ENCODE data around the gene RYR1. TPM values are rescaled to one million over a fixed set of nuclear protein-coding genes. Genes with fewer than 3 reads are reported as not detected.

RYR1 gene
- total RNA-seq, 1 experiment from 2014 or later: 34.2 TPM

DNA sequence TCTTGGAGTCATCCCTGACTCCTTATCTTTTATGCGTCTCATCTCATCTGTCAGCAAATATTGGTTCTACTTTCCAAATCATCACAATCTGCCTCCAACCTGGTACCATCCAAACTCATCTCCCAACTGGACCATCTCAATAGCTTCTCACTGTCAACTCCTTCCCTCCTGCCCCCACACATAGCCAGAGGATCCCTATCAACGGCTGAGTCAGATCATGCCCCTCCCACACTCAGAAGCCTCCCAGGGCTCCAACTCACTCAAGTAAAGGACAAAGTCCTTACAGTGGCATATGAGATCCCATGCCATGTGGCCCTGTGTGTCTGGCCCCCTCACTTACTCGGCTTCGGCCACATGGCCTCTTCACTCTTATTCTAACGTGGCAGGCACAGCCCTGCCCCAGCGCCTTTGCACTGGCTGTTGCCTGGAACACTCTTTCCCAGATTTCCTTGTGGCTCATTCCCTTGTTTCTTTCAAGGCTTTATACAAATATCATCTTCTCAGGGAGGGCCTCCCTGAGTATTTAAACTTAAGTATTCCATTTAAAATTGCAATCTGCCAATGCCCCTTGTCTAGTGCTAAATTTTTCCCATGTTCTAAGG lies 40.7 kb upstream of the RYR1 start:
- ATAC-seq (no peak), DNase-seq (ENCODE audit: low read depth, low spot score) (no peak)
- CTCF ChIA-PET: interaction anchor here (0.7 to 0.9 kb wide), 2 partner anchors 10 to 1005 kb away, joined by 5 to 7 read pairs; partner anchors contain the start of gene FAM98C
- intact Hi-C loops (cut with micrococcal nuclease; ENCODE audit: unreplicated experiment) (no loop called here), in situ Hi-C loops (cut with HindIII; ENCODE audit: low pct_unique_long_range_greater_than_20kb, low sequenced_read_pairs) (no loop called here)
- Histone ChIP-seq H3K4me1 (ENCODE audit: control insufficient read depth, insufficient read depth, low read length) (peaks cover 9% of the 10 kb centered on the region), H3K27ac (ENCODE audit: low read length) (no peak overlapping the region), H3K4me3 (ENCODE audit: low read depth in 2 of 2, low read length in 2 of 2) (no peak overlapping the region), H3K27me3 (ENCODE audit: control insufficient read depth, insufficient read depth, low read length) (no peaks in the 10 kb centered on the region), H3K9me3 (ENCODE audit: control insufficient read depth, insufficient read depth, low read depth, low read length) (no peaks in the 10 kb centered on the region), H3K36me3 (ENCODE audit: control insufficient read depth, insufficient read depth, low read length) (no peaks in the 10 kb centered on the region)
- no TSS peak for BruUV-seq (replicated peaks)
- POLR2A ChIA-PET: no interaction called here
- no peak for TF ChIP-seq POLR2AphosphoS5 (IDR thresholded peaks at IDR 0.05; ENCODE audit: low read depth, low read length)
- TF ChIP-seq, protein P1, sequence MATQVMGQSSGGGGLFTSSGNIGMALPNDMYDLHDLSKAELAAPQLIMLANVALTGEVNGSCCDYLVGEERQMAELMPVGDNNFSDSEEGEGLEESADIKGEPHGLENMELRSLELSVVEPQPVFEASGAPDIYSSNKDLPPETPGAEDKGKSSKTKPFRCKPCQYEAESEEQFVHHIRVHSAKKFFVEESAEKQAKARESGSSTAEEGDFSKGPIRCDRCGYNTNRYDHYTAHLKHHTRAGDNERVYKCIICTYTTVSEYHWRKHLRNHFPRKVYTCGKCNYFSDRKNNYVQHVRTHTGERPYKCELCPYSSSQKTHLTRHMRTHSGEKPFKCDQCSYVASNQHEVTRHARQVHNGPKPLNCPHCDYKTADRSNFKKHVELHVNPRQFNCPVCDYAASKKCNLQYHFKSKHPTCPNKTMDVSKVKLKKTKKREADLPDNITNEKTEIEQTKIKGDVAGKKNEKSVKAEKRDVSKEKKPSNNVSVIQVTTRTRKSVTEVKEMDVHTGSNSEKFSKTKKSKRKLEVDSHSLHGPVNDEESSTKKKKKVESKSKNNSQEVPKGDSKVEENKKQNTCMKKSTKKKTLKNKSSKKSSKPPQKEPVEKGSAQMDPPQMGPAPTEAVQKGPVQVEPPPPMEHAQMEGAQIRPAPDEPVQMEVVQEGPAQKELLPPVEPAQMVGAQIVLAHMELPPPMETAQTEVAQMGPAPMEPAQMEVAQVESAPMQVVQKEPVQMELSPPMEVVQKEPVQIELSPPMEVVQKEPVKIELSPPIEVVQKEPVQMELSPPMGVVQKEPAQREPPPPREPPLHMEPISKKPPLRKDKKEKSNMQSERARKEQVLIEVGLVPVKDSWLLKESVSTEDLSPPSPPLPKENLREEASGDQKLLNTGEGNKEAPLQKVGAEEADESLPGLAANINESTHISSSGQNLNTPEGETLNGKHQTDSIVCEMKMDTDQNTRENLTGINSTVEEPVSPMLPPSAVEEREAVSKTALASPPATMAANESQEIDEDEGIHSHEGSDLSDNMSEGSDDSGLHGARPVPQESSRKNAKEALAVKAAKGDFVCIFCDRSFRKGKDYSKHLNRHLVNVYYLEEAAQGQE (IDR thresholded peaks at IDR 0.05; ENCODE audit: insufficient read depth in 1 of 2, low read depth in 2 of 2, low read length in 1 of 2): no peak
- TF ChIP-seq CTCF (IDR thresholded peaks at IDR 0.05): no peak
- TF ChIP-seq TCF7L2 (IDR thresholded peaks at IDR 0.05; ENCODE audit: low read depth, low read length): no peak
- TF ChIP-seq SIN3A (IDR thresholded peaks at IDR 0.05; ENCODE audit: borderline replicate concordance, insufficient read depth, low read depth, low read length): no peak

DNA sequence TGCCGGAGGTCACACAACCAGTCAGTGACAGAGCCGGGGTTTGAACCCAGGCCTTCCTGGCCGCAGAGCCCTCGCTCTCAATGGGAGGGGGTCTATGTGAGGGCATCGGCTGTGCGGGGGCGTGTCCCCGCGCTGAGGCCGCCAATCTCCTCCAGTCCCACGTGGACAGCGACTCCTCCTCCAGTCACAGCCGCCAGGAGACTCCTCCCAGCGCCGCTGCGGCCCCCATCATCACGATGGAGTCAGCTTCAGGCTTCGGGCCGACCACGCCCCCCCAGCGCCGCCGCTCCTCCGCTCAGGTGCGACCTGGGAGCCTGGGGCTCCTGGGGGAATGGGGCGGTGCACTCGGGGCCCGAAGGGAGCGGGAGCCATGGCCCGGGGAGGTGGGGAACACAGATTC lies 39.0 kb upstream of the RYR1 start:
- POLR2A ChIA-PET: no interaction called here
- intact Hi-C loops (cut with micrococcal nuclease; ENCODE audit: unreplicated experiment) (no loop called here), in situ Hi-C loops (cut with HindIII; ENCODE audit: low pct_unique_long_range_greater_than_20kb, low sequenced_read_pairs) (no loop called here)
- no peaks in the 10 kb centered on the region for H3K9me3 ChIP-seq (ENCODE audit: control insufficient read depth, insufficient read depth, low read depth, low read length)
- TF ChIP-seq CTCF (IDR thresholded peaks at IDR 0.05) (no peak), SIN3A (IDR thresholded peaks at IDR 0.05; ENCODE audit: borderline replicate concordance, insufficient read depth, low read depth, low read length) (no peak), POLR2AphosphoS5 (IDR thresholded peaks at IDR 0.05; ENCODE audit: low read depth, low read length) (no peak), TCF7L2 (IDR thresholded peaks at IDR 0.05; ENCODE audit: low read depth, low read length) (no peak)
- TF ChIP-seq, protein P1 (IDR thresholded peaks at IDR 0.05; ENCODE audit: insufficient read depth in 1 of 2, low read depth in 2 of 2, low read length in 1 of 2): no peak
- no peak overlapping the region for H3K27ac ChIP-seq (ENCODE audit: low read length)
- H3K4me3 ChIP-seq (ENCODE audit: low read depth in 2 of 2, low read length in 2 of 2): no peak overlapping the region
- ATAC-seq: no peak
- H3K36me3 ChIP-seq (ENCODE audit: control insufficient read depth, insufficient read depth, low read length): no peaks in the 10 kb centered on the region
- CTCF ChIA-PET: interaction anchor here (0.9 kb wide), 1 partner anchor 8 kb away, joined by 6 read pairs; the partner anchor contains the start of gene FAM98C
- H3K4me1 ChIP-seq (ENCODE audit: control insufficient read depth, insufficient read depth, low read length): peaks cover 3% of the 10 kb centered on the region; the same call in 1 of the 2 replicates
- no TSS peak for BruUV-seq (replicated peaks)
- DNase-seq (ENCODE audit: low read depth, low spot score): no peak
- H3K27me3 ChIP-seq (ENCODE audit: control insufficient read depth, insufficient read depth, low read length): no peaks in the 10 kb centered on the region
